HEK293 (cell line): ENCODE data around the gene TRNP1.

Source experiments
- EGR2 ChIP-seq: fragments of 450-650 bp; formaldehyde crosslinking; IDR thresholded peaks from 2 replicates; pipeline ENCODE4 v1.5.1; 2016; ENCODE audit warnings: low read depth, missing biosample characterization, missing genetic modification characterization
- GLIS1 ChIP-seq: fragments of 450-650 bp; formaldehyde crosslinking; IDR thresholded peaks from 2 replicates; pipeline ENCODE4 v1.5.1; 2016; ENCODE audit warnings: missing biosample characterization, missing genetic modification characterization
- INSM2 ChIP-seq: fragments of 450-650 bp; formaldehyde crosslinking; IDR thresholded peaks from 2 replicates; pipeline ENCODE4 v1.5.1; 2016; ENCODE audit warnings: missing biosample characterization, missing genetic modification characterization
- KLF1 ChIP-seq: fragments of 450-650 bp; formaldehyde crosslinking; IDR thresholded peaks from 2 replicates; pipeline ENCODE4 v1.5.1; 2016; ENCODE audit warnings: missing biosample characterization, missing genetic modification characterization
- KLF10 ChIP-seq: fragments of 450-650 bp; IDR thresholded peaks from 2 replicates; pipeline ENCODE4 v1.5.1; 2018; ENCODE audit warnings: missing biosample characterization, mild to moderate bottlenecking, missing genetic modification characterization
- KLF9 ChIP-seq: fragments of 450-650 bp; formaldehyde crosslinking; IDR thresholded peaks from 2 replicates; pipeline ENCODE4 v1.5.1; 2016; ENCODE audit warnings: missing biosample characterization, missing genetic modification characterization, low read depth
- OSR2 ChIP-seq: fragments of 450-650 bp; formaldehyde crosslinking; IDR thresholded peaks from 2 replicates; pipeline ENCODE4 v1.5.1; 2016; ENCODE audit warnings: missing biosample characterization, missing genetic modification characterization
- PRDM1 ChIP-seq: fragments of 450-650 bp; formaldehyde crosslinking; IDR thresholded peaks from 2 replicates; pipeline ENCODE4; 2016; ENCODE audit warnings: missing biosample characterization, missing genetic modification characterization
- SP7 ChIP-seq: fragments of 450-650 bp; formaldehyde crosslinking; IDR thresholded peaks from 2 replicates; pipeline ENCODE4 v1.5.1; 2016; ENCODE audit warnings: missing biosample characterization, missing genetic modification characterization
- YY2 ChIP-seq: fragments of 450-650 bp; formaldehyde crosslinking; IDR thresholded peaks from 2 replicates; pipeline ENCODE4 v1.5.1; 2016; ENCODE audit warnings: missing biosample characterization, missing genetic modification characterization
- ZBTB1 ChIP-seq: fragments of 450-650 bp; formaldehyde crosslinking; IDR thresholded peaks from 2 replicates; pipeline ENCODE4 v1.5.1; 2016; ENCODE audit warnings: missing biosample characterization, missing genetic modification characterization
- ZFHX2 ChIP-seq: fragments of 450-650 bp; formaldehyde crosslinking; conservative IDR thresholded peaks from 2 replicates; pipeline ENCODE4 v1.5.1; 2016; ENCODE audit warnings: missing biosample characterization, missing genetic modification characterization
- ZNF10 ChIP-seq: fragments of 450-650 bp; formaldehyde crosslinking; IDR thresholded peaks from 2 replicates; pipeline ENCODE4 v1.5.1; 2017; ENCODE audit warnings: missing biosample characterization, missing genetic modification characterization
- ZNF133 ChIP-seq: fragments of 450-650 bp; formaldehyde crosslinking; IDR thresholded peaks from 2 replicates; pipeline ENCODE4 v1.5.1; 2016; ENCODE audit warnings: missing biosample characterization, missing genetic modification characterization
- ZNF302 ChIP-seq: fragments of 450-650 bp; formaldehyde crosslinking; IDR thresholded peaks from 2 replicates; pipeline ENCODE4 v1.5.1; 2016; ENCODE audit warnings: missing biosample characterization, missing genetic modification characterization, low read depth
- ZNF354C ChIP-seq: fragments of 450-650 bp; formaldehyde crosslinking; IDR thresholded peaks from 2 replicates; pipeline ENCODE4 v1.5.1; 2016; ENCODE audit warnings: missing biosample characterization, missing genetic modification characterization, low read depth, borderline replicate concordance
- ZNF37A ChIP-seq: fragments of 450-650 bp; IDR thresholded peaks from 2 replicates; pipeline ENCODE4 v1.5.1; 2018; ENCODE audit warnings: missing biosample characterization, missing genetic modification characterization
- ZNF398 ChIP-seq: fragments of 450-650 bp; formaldehyde crosslinking; IDR thresholded peaks from 2 replicates; pipeline ENCODE4 v1.5.1; 2017; ENCODE audit warnings: missing biosample characterization, missing genetic modification characterization
- ZNF544 ChIP-seq: fragments of 450-650 bp; formaldehyde crosslinking; IDR thresholded peaks from 2 replicates; pipeline ENCODE4 v1.5.0; 2017; ENCODE audit warnings: missing biosample characterization, missing genetic modification characterization
- ZNF560 ChIP-seq: fragments of 450-650 bp; formaldehyde crosslinking; IDR thresholded peaks from 2 replicates; pipeline ENCODE4 v1.5.1; 2017; ENCODE audit warnings: missing biosample characterization, missing genetic modification characterization, borderline replicate concordance
- ZNF600 ChIP-seq: fragments of 450-650 bp; formaldehyde crosslinking; IDR thresholded peaks from 2 replicates; pipeline ENCODE4 v1.5.1; 2016; ENCODE audit warnings: missing biosample characterization, missing genetic modification characterization
- ZNF629 ChIP-seq: fragments of 450-650 bp; formaldehyde crosslinking; IDR thresholded peaks from 2 replicates; pipeline ENCODE4 v1.5.1; 2017; ENCODE audit warnings: missing biosample characterization, missing genetic modification characterization
- ZNF704 ChIP-seq: fragments of 450-650 bp; formaldehyde crosslinking; IDR thresholded peaks from 2 replicates; pipeline ENCODE4 v1.5.1; 2016; ENCODE audit warnings: missing biosample characterization, missing genetic modification characterization
- ZNF707 ChIP-seq: fragments of 450-650 bp; formaldehyde crosslinking; IDR thresholded peaks from 2 replicates; pipeline ENCODE4 v1.5.1; 2016; ENCODE audit warnings: missing biosample characterization, missing genetic modification characterization
- ZNF76 ChIP-seq: fragments of 450-650 bp; formaldehyde crosslinking; IDR thresholded peaks from 2 replicates; pipeline ENCODE4; 2016; ENCODE audit warnings: low read depth, missing biosample characterization, missing genetic modification characterization, borderline replicate concordance
- ZNF792 ChIP-seq: fragments of 450-650 bp; formaldehyde crosslinking; IDR thresholded peaks from 2 replicates; pipeline ENCODE4 v1.5.1; 2016; ENCODE audit warnings: missing biosample characterization, missing genetic modification characterization
- ZNF830 ChIP-seq: fragments of 450-650 bp; IDR thresholded peaks from 2 replicates; pipeline ENCODE4 v1.5.0; 2018; ENCODE audit warnings: missing biosample characterization, missing genetic modification characterization, low read depth, mild to moderate bottlenecking, moderate library complexity
- TF ChIP-seq, protein P1 (sequence below): fragments of 450-650 bp; formaldehyde crosslinking; IDR thresholded peaks from 2 replicates; pipeline ENCODE4 v1.5.1; 2016; ENCODE audit warnings: missing biosample characterization, missing genetic modification characterization
- TF ChIP-seq, protein P2 (sequence below): sonication (generic); formaldehyde crosslinking; IDR thresholded peaks from 2 replicates; pipeline ENCODE4 v1.8.1; 2022; ENCODE audit warnings: mild to moderate bottlenecking, moderate library complexity, missing genetic modification reagents
- TF ChIP-seq, protein P3 (sequence below): fragments of 450-650 bp; formaldehyde crosslinking; IDR thresholded peaks from 2 replicates; pipeline ENCODE4 v1.5.1; 2016; ENCODE audit warnings: missing biosample characterization, missing genetic modification characterization
- TF ChIP-seq, protein P4 (sequence below): fragments of 450-650 bp; formaldehyde crosslinking; IDR thresholded peaks from 2 replicates; pipeline ENCODE4 v1.5.1; 2016; ENCODE audit warnings: missing biosample characterization, missing genetic modification characterization

The TRNP1 gene

GRCh38 chr1:27011058-27011764 lies 17.7 kb downstream of the TRNP1 start (continued):
- TF ChIP-seq, protein P1, sequence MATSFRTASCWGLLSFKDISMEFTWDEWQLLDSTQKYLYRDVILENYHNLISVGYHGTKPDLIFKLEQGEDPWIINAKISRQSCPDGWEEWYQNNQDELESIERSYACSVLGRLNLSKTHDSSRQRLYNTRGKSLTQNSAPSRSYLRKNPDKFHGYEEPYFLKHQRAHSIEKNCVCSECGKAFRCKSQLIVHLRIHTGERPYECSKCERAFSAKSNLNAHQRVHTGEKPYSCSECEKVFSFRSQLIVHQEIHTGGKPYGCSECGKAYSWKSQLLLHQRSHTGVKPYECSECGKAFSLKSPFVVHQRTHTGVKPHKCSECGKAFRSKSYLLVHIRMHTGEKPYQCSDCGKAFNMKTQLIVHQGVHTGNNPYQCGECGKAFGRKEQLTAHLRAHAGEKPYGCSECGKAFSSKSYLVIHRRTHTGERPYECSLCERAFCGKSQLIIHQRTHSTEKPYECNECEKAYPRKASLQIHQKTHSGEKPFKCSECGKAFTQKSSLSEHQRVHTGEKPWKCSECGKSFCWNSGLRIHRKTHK (tag by site-specific recombination): no peak
- no peak for TF ChIP-seq ZBTB1
- no peak for TF ChIP-seq PRDM1 (tag by site-specific recombination)
- no peak for TF ChIP-seq ZNF830 (tag by site-specific recombination)
- TF ChIP-seq KLF1 (tag by site-specific recombination): peak; percentile 58; the same call in 1 of the 2 replicates
- TF ChIP-seq, protein P2, sequence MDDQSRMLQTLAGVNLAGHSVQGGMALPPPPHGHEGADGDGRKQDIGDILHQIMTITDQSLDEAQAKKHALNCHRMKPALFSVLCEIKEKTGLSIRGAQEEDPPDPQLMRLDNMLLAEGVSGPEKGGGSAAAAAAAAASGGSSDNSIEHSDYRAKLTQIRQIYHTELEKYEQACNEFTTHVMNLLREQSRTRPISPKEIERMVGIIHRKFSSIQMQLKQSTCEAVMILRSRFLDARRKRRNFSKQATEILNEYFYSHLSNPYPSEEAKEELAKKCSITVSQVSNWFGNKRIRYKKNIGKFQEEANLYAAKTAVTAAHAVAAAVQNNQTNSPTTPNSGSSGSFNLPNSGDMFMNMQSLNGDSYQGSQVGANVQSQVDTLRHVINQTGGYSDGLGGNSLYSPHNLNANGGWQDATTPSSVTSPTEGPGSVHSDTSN (CRISPR knock-in tag): no peak
- TF ChIP-seq KLF9 (tag by site-specific recombination): peak; percentile 44; the same call in 1 of the 2 replicates
- no peak for TF ChIP-seq ZNF792 (tag by site-specific recombination)
- no peak for TF ChIP-seq ZNF76 (tag by site-specific recombination)
- 0 out of 2 replicates have a peak, but pooled peaks have one; percentile 37 for TF ChIP-seq ZNF629 (tag by site-specific recombination)
- TF ChIP-seq, protein P3, sequence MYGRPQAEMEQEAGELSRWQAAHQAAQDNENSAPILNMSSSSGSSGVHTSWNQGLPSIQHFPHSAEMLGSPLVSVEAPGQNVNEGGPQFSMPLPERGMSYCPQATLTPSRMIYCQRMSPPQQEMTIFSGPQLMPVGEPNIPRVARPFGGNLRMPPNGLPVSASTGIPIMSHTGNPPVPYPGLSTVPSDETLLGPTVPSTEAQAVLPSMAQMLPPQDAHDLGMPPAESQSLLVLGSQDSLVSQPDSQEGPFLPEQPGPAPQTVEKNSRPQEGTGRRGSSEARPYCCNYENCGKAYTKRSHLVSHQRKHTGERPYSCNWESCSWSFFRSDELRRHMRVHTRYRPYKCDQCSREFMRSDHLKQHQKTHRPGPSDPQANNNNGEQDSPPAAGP (tag by site-specific recombination): peak; percentile 58; the same call in 1 of the 2 replicates
- TF ChIP-seq ZNF37A (tag by site-specific recombination): no peak
- TF ChIP-seq KLF10: peak; percentile 78
- TF ChIP-seq ZNF600: no peak; the same call in 1 of the 2 replicates
- peak; percentile 97 for TF ChIP-seq ZNF398 (tag by site-specific recombination)
- no peak for TF ChIP-seq ZNF560
- TF ChIP-seq ZNF302: no peak
- peak; percentile 86 for TF ChIP-seq GLIS1
- no peak for TF ChIP-seq ZNF707
- TF ChIP-seq ZNF354C: no peak
- no peak for TF ChIP-seq ZNF10
- TF ChIP-seq, protein P4, sequence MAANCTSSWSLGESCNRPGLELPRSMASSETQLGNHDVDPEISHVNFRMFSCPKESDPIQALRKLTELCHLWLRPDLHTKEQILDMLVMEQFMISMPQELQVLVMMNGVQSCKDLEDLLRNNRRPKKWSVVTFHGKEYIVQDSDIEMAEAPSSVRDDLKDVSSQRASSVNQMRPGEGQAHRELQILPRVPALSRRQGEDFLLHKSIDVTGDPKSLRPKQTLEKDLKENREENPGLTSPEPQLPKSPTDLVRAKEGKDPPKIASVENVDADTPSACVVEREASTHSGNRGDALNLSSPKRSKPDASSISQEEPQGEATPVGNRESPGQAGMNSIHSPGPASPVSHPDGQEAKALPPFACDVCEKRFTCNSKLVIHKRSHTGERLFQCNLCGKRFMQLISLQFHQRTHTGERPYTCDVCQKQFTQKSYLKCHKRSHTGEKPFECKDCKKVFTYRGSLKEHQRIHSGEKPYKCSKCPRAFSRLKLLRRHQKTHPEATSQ (tag by site-specific recombination): no peak
- TF ChIP-seq ZNF704 (tag by site-specific recombination): no peak
- TF ChIP-seq YY2 (tag by site-specific recombination): no peak
- TF ChIP-seq INSM2: 0 out of 2 replicates have a peak, but pooled peaks have one; percentile 33
- no peak for TF ChIP-seq ZNF133
- TF ChIP-seq ZFHX2 (tag by site-specific recombination): peak; percentile 92
- peak; percentile 91 for TF ChIP-seq EGR2 (tag by site-specific recombination)
- no peak for TF ChIP-seq ZNF544
- TF ChIP-seq OSR2 (tag by site-specific recombination): peak; percentile 42
- TF ChIP-seq SP7 (tag by site-specific recombination): peak; percentile 54
